Measurements from ENCODE around the gene MRAP2.
"Not testable (repeated sequence)": the region's sequence is repeated elsewhere in the genome, so short reads cannot be mapped to it uniquely, and the experiment has no call there.

The MRAP2 gene

GRCh38 chr6:84129588-84129987, 96.0 kb downstream of the MRAP2 start:
- not testable (repeated sequence) for DNase-seq (ENCODE audit: low read depth in 2 of 2, low spot score in 1 of 2)

- DNase-seq (ENCODE audit: low read depth in 2 of 2, low spot score in 1 of 2) = not testable (repeated sequence)
These were observed 99.8 kb downstream of the MRAP2 start for GRCh38 chr6:84133385-84133784.

GRCh38 chr6:84135291-84135690, 101.7 kb downstream of the MRAP2 start:
- DNase-seq (ENCODE audit: low read depth in 2 of 2, low spot score in 1 of 2) = no peak

GRCh38 chr6:84136364-84137050, 102.9 kb downstream of the MRAP2 start:
- DNase-seq (ENCODE audit: low read depth in 2 of 2, low spot score in 1 of 2) = no peak

GRCh38 chr6:84137051-84137375, 103.4 kb downstream of the MRAP2 start:
- no peak for DNase-seq (ENCODE audit: low read depth in 2 of 2, low spot score in 1 of 2)

GRCh38 chr6:84137989-84138575, 104.5 kb downstream of the MRAP2 start:
- no peak for DNase-seq (ENCODE audit: low read depth in 2 of 2, low spot score in 1 of 2)

- no peak for DNase-seq (ENCODE audit: low read depth in 2 of 2, low spot score in 1 of 2)
These were observed 105.7 kb downstream of the MRAP2 start for GRCh38 chr6:84139311-84139710.

Measured in stimulated activated CD8-positive, alpha-beta memory T cell treated with anti-CD3 and anti-CD28 coated beads, Interleukin-4, amount 100 ng/mL, for 1 hour (primary cell).